ENCODE measurements around the gene SOX2.

SOX2 gene

GRCh38 chr3:181705086-181705480 is 6.6 kb upstream of the SOX2 start:
- DNase-seq = no peak

GRCh38 chr3:181707980-181708379 is 3.7 kb upstream of the SOX2 start:
- no peak for DNase-seq

- DNase-seq = peak; percentile 78
Measured at GRCh38 chr3:181709537-181710279, 2.0 kb upstream of the SOX2 start.

GRCh38 chr3:181710345-181711291 is 1.1 kb upstream of the SOX2 start:
- DNase-seq = no peak

- DNase-seq = no peak
Measured at GRCh38 chr3:181712226-181712552, 464 bp downstream of the SOX2 start.

GRCh38 chr3:181712553-181713279 is 991 bp downstream of the SOX2 start:
- DNase-seq = peak; percentile 51

- DNase-seq = no peak
Measured at GRCh38 chr3:181713280-181713647, 1.5 kb downstream of the SOX2 start.

GRCh38 chr3:181713676-181714612 is 2.2 kb downstream of the SOX2 start:
- DNase-seq = no peak

GRCh38 chr3:181715571-181716340 is 4.0 kb downstream of the SOX2 start:
- DNase-seq = no peak

GRCh38 chr3:181716966-181717365 is 5.2 kb downstream of the SOX2 start:
- no peak for DNase-seq

GRCh38 chr3:181717549-181718171 is 5.9 kb downstream of the SOX2 start:
- DNase-seq = no peak

- no peak for DNase-seq
Measured at GRCh38 chr3:181718369-181718768, 6.6 kb downstream of the SOX2 start.

GRCh38 chr3:181718987-181719911 is 7.5 kb downstream of the SOX2 start:
- DNase-seq = no peak

GRCh38 chr3:181719991-181720680 is 8.4 kb downstream of the SOX2 start:
- no peak for DNase-seq

- DNase-seq = no peak
Measured at GRCh38 chr3:181721046-181721875, 9.5 kb downstream of the SOX2 start.

GRCh38 chr3:181722156-181722555 is 10.4 kb downstream of the SOX2 start:
- DNase-seq = no peak

GRCh38 chr3:181722766-181723425 is 11.2 kb downstream of the SOX2 start:
- DNase-seq = no peak
